Stimulated activated CD4-positive, alpha-beta T cell treated with anti-CD3 and anti-CD28 coated beads, Interleukin-12 subunit alpha, Interleukin-12 subunit beta, amount 100 ng/mL, for 4 hours (primary cell): Measurements from ENCODE around the gene HOXD4.

Experiments used
- DNase-seq: peaks from one replicate; pipeline ENCODE4 v3.0.0-alpha.2; 2020

HOXD4 gene

DNA sequence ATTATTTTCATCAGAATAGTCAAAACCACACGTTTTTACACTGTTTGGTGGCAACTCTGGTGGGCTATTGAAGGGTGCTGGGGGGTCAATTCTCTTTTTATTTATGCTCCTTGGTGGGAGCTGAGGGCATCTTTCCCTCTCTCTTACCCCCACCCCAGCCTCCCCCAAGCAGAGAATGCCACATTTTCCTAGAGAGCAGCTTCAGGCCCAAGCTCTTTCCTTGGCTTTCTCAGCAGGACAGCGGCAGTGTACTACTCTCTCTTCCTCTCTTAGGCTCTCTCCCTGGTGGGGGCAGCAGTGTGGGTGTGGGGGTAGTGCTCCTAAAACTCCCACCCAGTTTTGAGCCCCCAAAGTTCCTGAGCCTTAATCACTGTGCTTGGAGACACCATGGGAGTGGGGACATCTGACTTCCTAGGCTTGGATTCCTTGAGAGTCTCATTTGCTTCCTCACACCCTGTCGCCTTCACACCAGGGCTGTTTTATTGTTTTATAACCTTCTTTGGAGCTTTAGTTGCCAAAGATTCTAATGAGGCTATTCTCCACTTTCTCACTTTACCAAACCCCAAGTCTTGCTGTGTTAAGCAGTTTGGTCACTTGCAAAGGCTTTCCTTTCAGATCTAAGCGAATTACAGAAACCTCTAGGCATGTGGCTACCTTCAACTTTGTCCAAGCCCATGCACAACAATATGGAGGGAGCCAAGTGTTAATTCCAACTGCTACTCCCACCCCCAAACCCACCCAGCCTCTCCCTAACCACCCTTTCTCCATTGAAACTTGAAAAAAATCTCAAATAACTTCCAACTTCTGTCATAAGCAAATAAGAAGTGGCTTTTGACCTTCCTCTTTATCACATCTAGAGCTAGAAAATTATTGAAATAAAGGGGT lies 6.0 kb upstream of the HOXD4 start:
- DNase-seq = no peak

DNA sequence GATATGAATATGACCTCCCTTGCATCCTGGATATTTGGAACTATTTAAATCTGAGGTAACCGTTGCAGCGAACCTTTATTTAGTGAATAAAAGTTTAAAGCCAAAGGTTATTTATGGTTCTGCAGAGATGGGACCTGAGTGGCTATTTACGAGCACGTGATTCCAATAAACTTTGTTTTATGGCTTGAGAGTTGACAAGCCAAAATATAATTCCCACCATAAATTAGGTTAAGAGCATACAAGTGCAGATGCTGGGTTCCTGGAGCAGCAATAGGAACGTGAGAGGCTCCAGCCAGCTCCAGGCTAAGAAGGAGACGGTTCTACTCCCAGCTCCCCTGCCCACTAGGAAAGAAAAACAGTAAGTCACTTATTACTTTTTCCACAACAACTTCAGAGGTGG lies 5.2 kb upstream of the HOXD4 start:
- DNase-seq = no peak

DNA sequence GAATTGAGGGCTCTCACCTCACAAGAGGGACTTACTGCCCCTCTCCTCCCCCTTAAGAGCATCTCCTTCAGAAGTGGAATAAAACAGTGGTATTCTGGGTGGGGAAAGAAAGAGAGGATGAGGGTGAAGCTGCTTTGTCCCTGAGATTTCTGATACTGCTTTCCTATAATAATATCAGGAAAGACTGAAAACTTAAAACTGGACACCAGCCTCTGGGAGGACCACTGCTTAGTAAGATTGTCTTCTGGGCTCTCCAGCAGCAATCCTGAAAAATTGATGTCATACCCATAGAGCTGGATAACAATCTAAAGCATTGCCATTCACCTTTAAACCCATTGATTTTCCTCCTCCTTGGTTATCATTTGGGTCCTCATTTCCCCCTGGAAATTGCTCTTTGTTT lies 4.7 kb upstream of the HOXD4 start:
- no peak for DNase-seq

DNA sequence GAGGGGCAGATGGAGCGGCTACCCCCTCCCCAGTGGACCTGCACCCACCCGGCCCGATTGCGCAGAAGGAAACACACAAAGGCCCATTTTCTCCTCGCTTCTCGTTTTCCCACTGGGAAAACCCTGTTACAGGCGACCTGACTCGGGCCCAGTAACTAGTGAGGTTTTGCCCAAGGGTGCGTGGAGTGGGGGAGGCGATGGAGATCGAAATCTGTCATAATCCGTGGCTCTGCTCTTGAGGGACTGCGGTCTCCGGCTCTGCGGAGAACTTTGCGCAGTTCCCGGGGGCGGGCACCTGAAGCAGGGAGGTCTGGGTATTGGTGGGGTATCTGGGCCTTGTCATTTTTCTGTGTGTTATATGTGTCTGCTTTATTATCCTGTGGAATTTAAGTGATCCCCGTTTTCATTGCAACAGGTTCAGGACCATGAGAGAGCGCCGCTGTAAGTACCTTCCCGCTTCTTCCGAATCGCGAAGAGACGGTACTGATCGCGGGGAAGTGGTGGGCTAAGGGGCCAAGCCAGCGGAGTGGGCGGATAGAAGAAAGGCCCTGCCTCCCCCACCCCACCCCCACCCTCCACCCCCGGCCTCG lies 4.0 kb upstream of the HOXD4 start:
- DNase-seq = no peak

DNA sequence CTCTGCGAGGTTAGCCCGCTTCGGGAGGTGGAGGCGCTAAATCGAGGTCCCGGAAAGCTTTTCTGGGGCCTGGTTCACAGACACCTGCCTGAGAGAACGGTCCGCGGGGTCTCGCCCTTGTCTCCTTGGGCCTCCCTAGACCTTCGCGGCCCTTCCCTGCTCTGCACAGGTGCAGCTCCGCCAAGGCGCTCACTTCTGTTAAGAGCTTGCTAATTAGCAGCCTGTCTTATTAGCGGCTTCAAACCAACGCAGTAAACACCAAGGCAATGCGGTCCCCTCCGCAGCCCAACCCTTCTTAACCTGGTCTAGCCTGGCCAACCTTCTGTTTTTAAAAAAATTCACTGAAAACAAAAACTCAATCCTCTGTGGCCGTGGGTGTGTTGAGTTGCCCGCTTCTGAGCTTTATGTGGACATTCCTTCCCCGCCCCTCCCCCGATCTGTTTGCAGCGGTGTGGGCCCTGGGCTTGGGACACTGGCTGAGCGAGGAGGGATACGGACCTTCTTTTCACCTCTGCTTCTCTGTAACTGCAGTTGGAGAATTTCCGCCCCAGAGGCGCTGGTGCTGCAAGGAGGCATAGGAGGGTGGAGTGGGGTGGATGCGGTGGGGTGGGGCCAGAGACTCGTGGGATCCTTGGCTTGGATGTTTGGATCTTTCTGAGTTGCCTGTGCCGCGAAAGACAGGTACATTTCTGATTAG lies 3.4 kb upstream of the HOXD4 start:
- no peak for DNase-seq

DNA sequence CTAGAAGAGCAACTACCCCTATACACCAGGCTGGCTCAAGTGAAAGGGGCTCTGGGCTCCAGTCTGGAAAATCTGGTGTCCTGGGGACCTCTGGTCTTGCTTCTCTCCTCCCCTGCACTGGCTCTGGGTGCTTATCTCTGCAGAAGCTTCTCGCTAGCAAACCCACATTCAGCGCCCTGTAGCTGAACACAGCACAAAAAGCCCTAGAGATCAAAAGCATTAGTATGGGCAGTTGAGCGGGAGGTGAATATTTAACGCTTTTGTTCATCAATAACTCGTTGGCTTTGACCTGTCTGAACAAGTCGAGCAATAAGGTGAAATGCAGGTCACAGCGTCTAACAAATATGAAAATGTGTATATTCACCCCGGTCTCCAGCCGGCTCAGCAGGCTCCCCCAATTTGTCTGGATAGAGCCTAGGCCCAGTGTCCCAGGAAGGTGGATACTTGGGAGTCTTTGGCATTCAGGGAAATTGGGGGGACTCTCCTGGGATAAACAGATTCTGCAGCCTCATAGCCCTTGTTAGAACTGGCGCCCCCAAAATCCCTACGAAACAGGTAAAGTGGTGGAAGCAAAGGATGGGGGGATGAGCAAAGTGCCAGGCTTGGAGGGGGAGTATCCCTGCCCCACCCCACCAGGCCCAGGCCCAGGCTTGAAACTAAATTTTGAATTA lies 2.5 kb upstream of the HOXD4 start:
- no peak for DNase-seq

DNA sequence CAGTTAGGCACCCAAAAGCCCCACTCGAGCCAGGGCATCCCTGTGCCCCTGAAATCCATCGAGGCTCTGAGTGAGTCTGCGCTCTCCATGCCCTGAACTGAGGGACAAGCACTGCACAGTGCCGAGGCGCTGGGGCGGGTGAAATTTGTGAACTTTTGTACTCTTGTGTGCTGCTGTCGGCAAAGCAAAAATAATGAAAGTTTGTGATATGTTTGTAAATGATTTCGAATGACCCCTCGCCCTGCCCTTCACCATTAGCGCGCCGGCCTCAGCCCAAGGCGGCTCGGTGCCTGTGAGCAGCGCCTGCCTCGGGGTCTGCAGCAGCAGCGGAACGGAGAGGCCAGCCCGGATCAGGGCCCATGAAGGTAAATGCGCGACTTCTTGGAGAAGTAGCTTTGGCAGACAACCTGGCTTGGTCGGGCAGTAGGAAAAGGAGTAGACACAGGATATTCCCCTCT lies 1.8 kb upstream of the HOXD4 start:
- DNase-seq = no peak

DNA sequence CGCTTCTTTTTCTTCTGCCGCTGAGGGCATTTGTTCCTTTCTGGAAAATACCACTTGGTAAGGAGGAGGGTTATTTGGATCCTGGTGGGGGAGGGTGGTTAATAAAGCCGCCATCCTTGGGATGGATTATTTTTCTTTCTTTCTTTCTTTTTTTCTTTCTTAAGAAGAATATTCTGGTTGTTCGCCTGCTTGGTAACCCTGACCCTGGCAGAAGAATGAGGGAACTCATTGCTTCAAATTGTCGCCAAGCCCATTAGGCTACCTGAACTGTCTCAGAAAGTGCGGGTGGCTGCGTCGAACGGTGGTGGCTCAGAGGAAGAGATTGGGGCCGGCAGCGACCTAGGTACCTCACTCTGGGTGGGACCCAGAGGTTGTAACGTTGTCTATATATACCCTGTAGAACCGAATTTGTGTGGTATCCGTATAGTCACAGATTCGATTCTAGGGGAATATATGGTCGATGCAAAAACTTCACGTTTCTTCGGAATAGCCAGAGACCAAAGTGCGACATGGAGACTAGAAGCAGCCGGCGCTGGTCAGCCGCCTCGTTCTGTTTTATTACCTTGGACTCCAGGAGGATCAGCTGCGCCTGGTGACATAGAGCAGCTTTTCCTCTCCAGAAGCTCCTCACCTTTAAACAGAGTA lies 1.3 kb upstream of the HOXD4 start:
- no peak for DNase-seq

DNA sequence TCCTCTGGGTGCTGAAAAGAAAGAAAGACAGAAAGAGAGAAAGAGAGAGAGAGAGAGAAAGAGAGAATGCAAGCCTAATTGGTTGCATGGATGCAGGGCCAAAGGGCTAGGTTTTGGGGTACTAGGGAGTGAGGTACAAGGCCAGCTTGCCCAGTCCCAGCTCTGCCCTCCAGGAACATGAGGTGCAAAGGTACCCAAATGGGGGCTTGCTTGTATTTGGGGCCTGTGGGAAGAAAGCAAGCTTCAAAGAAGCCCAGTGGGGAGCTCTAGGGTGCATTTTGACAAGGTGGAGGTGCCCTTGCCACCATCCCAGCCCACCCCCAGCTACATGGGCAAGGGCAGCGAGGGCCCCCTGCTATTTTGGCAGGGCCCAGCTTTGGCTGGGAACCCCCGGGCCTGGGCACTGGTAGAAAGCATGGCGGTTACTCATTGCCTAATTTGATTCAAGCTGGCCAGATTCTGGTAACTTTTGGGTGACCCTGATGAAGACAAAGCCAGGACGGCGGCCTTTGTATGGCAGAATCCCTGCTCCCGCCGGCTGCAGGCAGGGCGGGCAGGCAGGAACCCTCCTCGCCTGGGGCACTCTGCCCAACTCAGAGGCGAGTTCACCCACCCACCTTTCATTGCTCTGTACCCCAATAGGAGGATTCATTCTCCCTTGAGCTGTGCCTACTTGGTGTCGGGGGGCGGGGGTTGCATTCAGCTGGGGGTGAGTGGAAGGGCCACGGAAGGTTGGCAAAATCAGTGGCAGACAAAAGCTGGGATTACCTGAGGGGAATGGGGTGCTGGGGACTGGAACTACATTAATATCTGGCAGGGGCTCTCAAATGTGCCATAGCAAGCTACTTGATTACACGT lies 537 bp upstream of the HOXD4 start:
- DNase-seq = no peak

DNA sequence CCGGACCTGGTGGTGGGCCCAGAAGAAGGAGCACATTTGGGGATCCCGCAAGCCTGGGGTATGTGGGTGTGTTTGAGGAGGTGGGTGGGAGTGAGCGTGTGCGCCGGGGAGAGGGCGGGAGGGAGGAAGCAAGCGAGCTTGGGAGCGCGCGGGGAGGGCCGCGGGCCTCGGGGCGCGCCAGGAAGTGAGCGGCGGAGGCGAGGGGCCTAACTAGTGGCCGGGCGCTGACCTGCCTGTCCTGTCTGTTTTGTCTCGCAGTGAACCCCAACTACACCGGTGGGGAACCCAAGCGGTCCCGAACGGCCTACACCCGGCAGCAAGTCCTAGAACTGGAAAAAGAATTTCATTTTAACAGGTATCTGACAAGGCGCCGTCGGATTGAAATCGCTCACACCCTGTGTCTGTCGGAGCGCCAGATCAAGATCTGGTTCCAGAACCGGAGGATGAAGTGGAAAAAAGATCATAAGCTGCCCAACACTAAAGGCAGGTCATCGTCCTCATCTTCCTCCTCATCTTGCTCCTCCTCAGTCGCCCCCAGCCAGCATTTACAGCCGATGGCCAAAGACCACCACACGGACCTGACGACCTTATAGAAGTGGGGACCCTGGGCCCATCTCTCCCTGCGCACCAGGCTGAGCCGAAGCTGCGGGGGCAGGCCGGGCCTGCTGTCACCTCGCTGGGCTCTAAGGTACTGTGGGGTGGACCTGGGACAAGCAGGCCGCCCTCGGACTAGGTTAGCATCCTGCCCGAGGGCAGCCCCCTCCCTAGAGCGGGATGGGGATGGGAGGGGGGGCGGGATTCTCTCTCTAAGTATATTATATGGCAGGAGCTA lies 1.2 kb downstream of the HOXD4 start:
- no peak for DNase-seq

DNA sequence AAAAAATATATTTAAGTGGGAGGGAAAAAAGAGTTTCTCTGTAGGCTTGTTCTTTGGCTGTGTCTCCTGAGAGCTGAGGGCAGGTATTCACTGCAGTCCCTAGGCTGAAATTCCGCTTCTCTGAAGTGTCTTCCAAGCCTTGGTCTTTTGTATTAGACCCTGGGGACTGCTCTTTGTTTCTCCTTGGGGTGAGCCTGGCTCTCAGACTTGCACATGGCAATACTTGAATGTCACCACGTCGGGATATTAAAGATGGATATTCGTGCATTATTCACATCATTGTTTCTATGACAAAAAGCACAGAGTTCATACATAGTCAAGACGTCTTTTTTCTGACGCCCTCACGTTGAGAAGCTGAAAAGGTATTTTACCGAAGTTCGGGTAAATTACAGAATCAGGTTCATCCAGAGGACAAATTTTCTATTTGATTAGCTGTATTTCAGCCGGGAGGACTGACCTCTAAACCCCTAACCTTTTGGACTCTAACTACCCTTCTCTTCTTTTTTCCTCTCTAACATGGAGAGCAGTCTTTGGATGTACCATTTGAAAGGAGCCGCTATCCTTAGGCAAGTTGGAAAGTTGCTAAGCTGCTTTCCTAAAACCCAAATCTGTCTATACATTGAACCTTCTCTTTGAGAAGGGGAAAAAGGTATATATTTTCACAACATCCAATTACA lies 3.4 kb downstream of the HOXD4 start:
- DNase-seq = no peak

DNA sequence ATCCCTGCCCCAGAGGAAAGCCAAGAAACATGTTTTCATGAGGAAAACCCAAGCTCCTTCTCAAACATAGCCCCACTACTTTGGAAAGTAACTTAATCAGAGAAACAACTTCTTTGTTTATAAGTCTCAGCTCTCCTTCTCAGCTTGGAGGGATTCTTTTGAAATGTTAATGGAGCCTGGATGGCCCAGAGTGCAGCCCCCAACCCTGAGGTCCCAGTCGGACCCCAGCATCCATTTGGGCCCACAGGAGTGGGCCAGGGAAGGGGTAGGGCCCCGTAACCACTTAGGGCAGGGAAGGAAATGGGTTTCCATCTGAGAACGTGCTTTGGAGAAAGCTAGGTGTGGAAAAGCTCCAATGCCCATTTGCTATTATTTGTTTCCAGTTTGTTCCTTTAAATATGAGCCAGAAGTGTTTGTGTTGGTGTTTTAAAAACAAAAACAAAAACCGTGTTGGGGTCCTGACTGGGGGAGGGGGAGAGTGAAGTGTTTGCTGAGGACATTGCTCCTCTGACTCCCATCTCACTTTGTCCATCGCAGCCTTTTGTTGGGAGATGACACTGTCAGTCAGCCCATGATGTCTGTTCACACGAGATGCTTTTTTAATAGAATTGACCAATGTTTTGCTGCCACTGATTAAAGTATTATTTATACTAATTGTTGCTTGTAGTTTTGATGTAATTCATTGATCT lies 4.2 kb downstream of the HOXD4 start:
- DNase-seq = no peak

DNA sequence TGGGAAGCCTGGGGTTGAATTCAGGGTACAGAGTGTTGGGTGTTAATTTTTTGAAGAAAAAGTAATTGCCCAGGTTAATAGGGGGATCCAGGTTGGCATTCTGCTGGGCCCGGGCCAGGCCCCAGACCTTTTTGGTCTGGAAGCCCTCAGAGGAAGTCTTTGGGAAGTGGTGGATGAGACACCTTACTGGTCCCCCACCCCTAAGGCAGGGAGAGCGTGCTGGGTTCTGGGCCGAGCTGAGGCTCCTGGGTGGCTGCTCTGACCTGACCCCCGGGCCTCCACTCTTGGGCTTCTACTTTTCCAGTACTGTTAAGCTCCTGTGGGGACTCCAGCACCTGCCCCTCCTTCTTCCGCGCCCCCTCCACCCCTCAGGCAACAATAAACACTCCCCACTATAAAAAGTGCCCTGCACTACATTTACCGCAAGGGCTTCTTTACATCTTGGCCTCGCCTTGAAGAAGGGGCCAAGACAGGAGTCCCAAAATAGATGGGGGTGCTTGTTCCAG lies 5.0 kb downstream of the HOXD4 start:
- no peak for DNase-seq

DNA sequence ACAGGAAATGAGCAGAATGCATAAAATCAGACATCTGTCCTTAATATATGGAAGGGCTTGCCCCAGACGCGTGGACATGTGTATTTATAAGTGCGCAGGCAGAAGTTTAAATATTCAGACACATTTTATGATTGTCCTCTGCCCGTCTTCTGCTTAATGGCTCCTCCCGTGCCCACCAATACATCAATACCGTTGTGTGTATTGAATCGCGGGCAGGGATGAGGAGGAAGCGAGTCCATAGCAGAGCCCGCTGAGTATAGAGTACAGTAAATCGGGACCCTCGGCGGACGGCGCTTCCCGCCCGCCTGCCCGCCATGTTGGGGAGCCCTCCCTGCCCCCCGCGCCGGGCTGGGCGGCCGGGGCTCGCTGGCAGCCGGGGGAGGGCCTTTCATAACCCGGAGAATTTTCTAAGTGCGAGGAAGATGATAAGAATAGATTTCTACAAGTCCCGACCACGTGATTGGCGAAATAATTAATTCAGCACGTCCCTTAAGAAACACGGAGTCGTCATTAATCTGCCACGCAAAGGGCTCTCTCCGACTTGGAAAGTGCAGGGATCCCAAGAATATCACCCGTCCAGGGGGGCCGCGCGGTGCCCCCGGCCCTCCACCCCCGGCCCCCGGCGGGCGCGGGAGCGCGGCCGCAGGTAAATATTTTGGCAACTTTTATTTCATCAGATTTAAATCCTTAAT lies 5.6 kb downstream of the HOXD4 start, which contains the start of gene HOXD3:
TSS of gene HOXD3 (plus strand) at position 501 of the 692 bp plus-strand sequence. CDS start 11,808 bp downstream, outside the sequence.
- DNase-seq = no peak

DNA sequence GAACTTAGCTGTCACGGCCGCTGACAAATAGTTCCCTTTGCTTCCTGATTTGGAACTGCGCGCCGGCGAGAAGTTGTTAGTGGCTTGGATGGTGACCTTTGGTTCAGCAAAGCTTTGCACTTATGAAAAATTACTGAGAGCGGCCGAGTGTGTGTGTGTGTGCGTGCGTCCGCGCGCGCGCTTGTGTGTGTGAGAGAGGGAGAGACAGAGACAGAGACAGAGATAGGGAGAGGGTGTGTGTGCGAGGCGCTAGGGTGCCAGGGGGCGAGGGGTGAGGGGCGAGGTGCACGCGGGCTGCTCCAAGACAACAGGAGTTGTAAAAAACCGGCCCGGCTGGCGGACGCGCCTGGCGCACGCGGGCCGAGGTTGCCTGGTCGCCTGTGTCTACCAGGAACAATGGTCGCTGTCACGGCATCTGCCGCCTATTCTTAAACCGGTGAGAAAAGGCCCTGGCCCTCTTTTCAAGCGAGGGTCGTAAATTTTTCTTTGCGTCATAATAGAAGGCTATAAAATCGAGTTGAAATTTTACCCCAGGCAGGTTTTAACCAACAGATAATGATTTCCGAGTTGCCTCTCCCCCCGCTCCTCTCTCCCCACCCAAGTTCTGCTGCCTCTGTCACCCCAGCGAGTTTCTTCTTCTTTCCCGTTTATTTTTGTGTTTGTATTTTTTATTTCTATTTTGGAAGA lies 6.3 kb downstream of the HOXD4 start:
- no peak for DNase-seq

DNA sequence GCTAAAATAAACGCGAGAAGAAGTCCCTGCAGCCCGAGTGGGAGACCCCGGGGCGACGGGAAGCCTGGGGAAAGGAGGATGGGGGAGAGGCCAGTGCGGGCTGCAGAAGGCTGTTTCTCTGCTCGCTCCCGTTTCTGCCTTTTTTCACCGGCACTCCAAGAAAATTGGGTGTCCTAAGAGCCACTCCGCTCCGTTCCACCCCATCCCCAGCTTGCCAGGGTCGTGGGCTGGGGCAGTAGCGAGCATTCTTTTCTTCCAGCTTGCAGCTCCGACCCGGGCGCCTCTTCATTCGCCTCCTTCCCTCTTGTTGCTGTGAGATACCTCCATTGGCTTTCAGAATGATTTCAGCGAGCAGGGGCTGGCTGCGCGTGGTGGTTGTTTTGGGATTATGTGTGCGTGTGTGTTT lies 6.8 kb downstream of the HOXD4 start:
- no peak for DNase-seq

DNA sequence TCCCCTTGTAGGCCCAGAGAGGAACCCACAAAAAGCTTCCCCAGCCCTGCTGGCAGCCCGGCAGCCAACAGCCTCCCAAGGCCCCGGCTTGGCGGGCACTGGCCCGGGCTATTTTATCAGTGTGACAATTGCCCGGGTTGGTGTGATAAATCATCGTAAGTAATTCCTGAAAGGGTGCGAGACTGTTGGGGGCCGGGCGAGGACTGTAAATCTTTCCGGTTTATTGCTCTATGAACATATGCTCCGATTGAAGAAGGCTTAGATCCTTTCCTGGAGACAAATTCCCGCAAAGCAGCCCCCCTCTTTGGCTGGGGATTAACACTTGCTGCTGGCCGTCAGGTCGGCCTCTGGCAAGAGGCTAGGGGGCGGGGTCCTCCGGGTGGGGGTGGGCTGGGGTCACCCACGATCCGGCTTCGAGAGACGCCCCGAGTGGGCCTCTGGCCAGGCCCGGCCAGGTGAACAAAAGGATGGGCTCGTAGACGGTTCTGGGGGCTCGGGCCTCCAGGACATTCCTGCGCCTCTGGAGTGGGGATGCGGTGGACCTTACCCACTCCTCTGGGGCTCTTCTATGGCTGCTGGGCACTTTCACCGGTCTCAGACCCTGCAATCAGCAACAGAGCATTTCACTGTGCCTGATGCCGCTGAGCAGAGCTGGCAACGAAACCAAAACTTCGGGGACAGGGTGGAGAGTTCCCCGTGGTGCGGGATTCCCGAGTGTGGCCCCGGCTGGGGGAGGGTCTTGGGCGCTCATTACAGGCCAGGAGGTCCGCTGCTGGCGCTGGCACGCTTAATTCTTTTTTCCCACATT lies 7.7 kb downstream of the HOXD4 start:
- no peak for DNase-seq
